Measurements from ENCODE around the gene TMEM235. TPM values are rescaled to one million over a fixed set of nuclear protein-coding genes. Genes with fewer than 3 reads are reported as not detected.
"Not testable (repeated sequence)": the region's sequence is repeated elsewhere in the genome, so short reads cannot be mapped to it uniquely, and the experiment has no call there.

TMEM235 gene
- total RNA-seq, 1 experiment from 2014 or later: not detected

DNA sequence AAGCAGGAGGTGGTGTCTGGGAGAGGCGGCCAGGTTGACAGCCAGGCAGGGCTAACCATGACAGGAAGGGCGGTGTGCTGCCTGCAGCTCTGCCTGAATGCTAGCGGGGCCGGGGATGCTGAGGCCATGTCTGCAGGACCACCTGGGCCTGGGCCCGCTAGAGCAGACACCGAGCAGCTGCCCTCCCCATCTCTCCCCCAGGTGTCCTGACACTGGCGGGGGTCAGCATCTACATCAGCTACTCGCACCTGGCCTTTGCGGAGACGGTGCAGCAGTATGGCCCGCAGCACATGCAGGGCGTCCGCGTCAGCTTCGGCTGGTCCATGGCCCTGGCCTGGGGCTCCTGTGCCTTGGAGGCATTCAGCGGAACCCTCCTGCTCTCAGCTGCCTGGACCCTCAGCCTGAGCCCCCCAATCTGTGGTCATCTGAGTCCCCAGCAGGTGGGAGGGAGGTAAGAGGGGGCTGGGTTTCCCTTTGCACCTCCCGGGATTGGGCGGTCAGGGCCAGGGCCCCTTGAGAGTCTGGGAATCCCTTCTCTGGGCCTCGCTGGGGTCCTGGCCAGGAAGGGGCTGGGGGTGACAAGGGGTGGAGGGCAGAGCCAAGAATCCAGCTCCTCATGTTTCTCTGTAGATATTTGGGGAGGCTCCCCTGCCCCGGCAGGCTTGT, 7.5 kb downstream of the TMEM235 start:
- DNase-seq (ENCODE audit: low read depth): no peak

DNA sequence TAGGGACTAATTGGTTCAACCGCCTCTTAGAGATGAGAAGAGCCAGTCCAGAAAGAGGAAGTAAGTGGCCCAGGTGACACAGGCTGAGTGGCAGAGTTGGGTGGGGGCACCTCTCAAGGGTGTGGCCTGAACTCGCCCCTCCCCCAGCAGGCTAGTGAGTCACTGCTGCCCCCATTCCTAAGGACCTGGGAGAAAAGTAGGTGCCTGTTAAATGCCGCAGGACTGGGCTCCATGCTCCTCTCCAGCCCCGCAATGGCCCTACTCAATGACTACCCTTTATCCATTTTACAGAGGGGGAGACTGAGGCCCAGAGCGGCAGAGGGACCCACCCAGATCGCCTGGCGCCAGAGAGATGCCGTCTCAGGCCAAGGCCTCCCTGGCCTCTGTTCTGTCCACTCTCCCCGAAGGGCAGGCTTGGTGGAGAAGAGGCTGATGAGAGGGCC, 8.1 kb downstream of the TMEM235 start:
- no peak for DNase-seq (ENCODE audit: low read depth)

DNA sequence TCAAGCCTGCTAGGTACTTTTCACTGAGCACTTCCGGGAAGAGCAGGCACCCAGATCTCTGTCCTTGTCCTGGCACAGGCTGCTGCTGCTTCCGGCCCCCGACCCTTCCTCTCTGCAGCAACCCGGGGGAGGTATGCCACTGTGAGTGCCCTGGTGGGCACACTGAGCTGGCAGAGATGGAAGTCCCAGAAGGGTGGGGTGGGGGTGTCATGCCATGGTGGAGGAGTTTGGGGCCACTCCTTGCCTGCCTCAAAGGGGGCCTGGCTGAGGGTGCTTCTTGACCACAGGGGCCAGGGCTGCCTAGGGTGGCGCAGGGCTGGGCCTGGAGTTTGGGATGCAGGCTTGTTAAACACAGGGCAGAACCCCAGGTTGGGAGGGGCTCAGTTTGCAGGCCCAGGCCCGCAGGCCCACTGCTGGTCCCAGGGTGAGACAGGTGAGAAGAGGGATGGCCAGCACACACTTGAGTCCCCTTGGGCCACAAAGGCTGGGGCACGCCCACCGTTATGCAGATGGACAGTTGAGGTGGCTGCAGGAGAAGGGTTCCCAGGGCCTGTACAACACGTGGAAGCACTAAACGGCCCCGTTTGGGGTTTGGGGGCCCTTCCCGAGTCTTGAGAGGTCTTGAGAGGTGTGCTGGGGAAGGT, 8.7 kb downstream of the TMEM235 start:
- DNase-seq (ENCODE audit: low read depth): no peak

DNA sequence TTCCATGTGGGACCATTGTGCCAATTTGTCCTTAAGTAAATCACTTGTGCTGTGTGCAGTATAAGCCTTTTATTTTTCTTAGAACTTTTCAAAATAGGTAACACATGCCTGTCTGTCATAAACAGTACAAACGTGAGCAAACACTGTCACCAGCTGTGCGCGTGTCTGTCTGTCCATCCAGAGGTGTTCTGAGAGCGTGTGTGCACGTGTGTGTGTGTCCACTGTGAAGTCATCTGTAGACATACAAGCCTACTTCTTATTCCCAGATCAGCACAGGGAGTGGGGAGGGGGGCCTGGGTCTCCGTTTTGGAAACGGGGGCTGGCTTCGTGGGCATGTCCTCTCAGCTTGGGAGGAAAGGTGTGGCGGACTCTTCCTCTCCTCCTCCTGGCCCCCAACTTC, 9.4 kb downstream of the TMEM235 start:
- no peak for DNase-seq (ENCODE audit: low read depth)

DNA sequence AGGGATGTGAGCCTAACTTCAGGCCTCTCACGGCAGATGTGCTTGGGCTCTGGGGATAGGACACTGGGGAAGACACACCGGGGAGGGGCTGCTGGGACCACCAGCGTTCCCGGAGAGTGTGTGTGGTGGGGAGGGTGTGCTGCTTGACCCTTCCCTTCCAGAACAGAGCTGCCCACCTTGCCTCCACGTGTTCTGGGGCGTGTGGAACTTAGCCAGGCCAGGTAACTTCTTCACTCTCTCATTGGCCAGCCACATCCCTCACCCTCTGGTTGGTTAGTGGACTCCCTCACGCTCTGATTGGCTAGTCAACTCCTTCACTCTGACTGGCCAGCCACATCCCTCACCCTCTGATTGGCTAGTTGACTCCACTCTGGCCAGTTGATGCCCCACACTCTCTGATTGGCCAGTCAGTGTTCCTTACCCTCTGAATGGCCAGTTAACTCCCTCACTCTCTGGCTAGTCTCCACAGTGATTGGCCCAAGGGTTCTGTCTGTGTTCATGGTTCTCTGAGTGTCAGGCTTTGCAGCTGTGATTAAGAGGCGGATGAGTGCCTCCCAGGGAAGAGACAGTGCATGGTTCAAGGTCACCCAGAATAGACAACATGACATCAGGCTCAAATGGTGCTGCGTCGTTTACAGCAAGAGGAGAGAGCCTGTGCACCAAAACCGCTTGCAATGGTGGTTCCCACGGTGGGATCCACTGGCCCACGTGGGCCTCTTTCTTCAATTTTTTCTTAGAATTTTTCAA, 10.0 kb downstream of the TMEM235 start:
- peak; percentile 64 for DNase-seq (ENCODE audit: low read depth)

DNA sequence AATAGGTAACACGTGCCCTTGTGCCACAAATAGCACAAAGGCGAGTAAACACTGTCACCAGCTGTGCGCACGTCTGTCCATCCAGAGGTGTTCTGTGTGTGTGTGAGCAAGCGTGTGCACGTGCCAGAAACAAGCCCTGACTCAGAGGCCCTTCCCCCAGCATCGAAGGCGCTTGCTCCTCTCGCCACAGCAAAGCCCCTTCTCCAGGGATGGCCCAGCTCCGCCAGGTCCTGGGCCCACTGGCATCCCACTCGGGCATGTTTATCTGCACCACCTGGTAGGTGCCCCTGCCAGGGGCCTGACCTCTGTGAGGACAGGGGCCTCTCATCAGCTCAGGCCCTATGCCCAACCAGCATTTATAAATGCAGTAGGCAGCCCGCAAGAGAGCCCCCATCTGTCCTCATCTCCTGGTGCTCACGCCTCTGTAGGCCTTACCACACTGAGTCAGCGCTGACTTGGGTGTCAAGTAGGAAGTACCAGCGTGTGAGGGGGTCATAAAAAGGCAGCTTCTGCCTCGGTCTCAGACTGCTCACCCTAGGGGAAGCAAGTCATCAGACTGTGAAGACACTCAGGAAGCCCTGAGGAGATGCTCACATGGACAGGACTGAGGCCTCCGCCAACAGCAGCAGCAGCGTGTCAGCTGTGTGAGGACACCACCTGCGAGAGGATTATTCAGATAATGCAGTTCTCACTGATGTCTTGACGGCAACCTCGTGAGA, 10.8 kb downstream of the TMEM235 start:
- DNase-seq (ENCODE audit: low read depth): peak; percentile 52

DNA sequence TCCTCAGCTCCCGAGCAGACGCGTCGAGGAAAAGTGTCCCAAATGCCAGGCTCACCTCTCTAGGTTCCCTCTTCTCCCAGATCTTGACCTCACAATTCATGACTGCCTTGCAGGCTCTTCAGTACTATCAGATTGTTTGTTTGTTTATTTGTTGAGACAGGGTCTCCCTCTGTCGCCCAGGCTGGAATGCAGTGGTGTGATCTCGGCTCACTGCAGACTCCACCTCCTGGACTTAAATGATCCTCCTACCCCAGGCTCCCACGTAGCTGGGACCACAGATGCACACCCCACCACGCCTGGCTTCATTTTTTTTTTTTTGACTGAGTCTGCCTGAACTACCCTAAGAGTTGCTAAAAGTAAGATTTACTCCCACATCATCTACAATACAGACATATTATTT, 15.9 kb downstream of the TMEM235 start:
- DNase-seq (ENCODE audit: low read depth): no peak

DNA sequence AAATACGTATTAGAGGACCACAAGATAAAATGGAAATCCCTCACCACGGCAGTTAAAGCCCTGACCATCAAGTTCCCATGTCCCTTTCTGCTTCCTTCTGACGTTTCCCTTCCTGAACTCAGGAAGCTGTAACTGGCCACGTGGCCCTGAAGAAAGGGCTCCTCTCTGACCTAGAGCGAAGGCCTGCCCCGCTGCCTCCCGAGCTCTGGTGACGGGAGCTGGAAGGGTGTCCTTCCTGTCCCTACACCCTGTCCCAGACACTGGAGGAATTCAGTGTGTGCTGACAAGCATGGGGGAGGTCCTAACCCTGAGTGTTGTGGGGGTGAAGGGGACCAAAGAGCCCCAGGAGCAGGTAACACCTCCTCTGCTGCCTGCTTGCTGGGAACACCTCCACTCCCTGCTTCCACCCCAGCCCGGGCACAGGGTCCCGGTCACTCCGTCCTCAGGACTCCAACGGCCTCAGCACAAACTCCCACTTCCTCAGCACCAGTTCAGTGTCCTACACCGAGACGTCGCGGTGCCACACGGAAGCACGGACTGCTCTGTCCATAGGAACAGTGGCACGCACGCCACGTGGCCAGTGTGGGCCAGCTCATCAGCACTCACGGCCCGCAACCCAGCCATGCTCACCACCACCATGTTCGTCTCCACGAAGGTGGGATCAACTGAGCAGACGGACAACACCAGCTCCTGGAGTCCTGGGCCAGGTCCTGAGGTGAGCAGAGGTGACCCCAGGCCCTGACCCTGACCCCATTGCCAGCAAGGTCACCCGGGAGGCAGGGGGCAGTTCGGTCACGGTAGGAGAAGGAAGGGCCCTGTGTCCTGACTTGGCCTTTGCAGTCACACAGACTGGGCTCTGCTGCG, 16.9 kb downstream of the TMEM235 start:
- DNase-seq (ENCODE audit: low read depth): no peak

DNA sequence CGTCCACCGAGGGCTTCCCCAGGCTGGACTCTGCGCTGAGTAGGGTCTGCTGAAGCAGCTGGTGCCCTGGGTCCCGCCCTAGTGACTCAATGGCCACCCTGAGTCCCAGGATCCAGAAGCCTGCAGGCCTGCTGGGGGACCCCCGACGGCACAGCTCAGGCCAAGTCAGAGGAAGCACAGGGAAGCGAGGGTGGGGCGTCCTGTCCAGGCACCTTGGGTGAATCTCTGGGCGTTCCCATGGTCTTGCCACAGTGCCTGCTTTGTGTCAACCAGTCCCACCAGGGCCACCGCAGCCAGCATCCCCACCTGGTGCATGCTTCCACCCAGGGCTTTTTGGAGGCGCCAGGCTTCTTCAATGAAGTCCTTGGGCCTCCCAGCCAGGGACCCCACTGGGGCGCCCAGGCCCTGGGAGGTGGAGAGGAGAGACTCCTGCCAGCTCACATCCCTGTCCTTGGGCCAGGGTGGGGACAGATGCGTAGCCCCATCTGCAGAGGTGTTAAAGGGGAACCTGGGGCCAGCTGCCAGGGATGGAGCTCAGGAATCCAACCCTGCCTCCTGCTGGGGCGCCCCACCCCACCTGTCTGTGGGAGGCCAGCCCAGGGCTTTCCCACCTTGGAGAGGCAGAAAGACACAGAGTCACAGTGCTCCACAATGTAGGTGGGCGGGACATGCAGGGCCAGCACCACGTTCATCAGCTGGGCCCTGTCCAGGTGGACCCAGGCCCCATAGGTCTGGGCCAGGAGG, 17.8 kb downstream of the TMEM235 start:
- DNase-seq (ENCODE audit: low read depth): no peak

DNA sequence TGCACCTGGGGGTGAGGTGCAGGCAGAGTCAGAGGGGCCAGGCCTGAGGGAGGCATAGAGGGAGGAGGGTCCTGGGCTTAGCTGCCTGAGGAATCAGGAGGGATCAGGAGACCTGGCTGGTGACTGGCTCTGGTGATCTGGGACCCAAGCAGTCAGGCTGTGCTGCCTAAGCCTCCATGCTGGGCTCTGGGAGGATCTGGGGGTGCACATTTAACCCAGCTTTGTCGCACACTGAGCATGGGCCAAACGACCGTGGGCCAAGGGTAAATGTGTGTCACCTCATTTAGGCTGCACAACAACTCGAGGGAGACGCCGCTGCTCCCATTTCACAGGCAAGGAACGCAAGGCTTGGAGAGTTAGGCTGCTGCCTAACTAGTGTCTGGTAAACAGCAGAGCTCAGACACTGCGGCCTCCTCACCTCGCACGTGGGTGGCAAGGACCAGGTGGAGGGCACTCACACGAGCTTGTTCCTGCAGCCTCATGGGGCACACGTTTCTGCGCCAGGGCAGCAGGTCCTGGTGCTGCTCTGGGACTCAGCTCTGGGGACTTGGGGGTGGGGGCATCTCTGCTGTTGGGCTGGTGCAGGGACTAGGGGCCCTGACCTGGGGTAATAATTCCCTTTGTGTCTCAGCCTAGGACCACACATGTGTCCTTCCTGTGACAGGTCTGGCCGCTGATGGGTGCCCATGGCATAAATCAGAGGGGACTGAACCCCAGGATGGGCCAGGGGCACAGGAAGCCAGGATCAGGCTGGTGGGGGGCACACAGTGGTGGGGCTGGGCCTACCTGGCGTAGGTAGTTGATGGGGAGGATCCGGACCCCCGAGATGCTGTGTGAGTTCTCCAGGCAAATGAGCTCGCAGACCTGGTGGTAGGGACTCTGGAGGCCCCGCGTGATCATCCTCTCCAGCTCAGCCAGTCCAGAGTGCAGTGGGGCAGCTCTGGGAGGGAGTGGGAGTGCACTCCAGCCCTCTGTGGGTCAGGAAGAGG, 18.7 kb downstream of the TMEM235 start:
- DNase-seq (ENCODE audit: low read depth): no peak

DNA sequence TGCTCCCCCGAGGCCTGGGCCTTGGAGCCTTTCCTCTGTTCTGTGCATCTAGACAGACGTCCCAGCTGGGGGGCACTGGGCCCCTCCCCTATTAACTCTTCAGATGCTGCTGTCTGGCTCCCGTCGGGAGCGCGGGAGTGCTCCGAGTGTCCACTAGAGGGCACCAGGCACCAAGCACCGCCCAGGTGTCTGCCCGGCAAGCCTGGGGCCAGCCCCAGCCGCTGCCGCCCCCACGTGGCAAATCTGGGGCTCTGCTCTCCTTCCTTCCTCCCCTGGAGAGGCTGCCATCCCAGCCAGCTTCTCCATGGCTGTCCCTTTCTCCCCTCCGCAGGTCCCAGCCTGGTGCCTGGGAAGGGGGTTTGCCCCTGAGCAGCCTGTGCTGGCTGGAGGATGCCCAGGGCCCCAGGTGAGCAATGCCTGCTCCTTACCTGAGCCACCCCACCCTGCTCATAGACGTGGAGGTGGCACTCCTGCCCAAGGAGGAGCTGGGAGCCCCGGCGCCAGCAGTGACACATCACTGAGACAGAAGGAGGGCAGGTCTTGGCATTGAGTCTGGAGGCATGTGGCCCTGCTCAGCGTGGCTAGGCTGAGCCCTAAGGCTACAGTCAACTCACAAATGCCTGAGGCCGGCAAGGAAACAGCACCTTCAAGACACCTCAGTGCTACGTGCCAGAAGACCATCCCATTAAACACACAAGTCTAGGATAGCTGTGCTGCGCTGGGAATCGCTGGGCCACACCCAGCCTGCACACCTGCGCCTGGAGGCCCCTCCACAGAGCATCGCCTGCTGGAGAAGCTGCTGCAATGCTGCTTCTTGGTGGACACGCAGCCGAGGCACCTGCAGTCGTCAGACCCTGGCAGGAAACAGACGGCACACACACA, 19.7 kb downstream of the TMEM235 start:
- DNase-seq (ENCODE audit: low read depth): peak; percentile 70

DNA sequence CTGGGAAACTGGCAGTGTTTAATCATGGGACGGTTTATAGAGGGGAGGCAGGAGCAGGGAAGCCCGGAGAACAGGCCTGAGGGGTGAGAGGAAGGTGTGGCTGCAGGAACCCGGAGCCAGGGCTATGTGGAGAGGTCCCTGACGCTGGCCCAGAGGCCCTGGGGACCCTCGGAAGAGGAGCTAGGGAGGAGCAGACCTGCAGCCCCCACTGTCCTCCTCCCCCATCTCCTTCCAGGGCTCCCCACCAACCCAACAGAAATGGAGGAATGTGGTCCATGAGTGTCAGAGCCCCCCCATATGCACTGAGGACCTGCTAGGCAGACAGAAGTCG, 20.3 kb downstream of the TMEM235 start:
- DNase-seq (ENCODE audit: low read depth): no peak

DNA sequence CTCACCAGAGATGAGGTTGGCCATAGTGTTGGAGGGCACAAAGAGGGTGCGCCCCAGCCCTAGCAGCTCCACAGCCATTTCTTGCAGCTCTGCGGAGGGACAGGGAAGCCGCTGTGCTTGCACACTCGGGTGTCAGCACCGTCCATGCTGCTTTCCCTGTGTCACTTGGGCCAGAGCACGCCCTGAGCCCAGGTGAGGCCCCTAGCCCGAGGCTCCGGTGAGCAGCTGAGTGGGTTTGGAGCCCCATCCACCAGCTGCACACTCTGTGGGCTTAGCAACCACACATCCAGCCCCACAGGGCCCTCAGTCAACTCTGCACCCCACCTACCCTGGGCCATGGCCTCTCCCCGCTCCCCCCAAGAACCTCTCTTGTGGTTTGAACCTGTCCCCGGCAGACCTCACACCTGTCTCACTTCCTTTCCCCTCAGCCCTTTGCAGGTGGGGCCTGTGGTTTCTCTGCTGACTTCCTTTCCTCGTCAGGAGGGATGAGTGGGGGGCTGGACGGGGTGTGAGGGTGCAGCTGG, 20.7 kb downstream of the TMEM235 start:
- DNase-seq (ENCODE audit: low read depth): no peak

DNA sequence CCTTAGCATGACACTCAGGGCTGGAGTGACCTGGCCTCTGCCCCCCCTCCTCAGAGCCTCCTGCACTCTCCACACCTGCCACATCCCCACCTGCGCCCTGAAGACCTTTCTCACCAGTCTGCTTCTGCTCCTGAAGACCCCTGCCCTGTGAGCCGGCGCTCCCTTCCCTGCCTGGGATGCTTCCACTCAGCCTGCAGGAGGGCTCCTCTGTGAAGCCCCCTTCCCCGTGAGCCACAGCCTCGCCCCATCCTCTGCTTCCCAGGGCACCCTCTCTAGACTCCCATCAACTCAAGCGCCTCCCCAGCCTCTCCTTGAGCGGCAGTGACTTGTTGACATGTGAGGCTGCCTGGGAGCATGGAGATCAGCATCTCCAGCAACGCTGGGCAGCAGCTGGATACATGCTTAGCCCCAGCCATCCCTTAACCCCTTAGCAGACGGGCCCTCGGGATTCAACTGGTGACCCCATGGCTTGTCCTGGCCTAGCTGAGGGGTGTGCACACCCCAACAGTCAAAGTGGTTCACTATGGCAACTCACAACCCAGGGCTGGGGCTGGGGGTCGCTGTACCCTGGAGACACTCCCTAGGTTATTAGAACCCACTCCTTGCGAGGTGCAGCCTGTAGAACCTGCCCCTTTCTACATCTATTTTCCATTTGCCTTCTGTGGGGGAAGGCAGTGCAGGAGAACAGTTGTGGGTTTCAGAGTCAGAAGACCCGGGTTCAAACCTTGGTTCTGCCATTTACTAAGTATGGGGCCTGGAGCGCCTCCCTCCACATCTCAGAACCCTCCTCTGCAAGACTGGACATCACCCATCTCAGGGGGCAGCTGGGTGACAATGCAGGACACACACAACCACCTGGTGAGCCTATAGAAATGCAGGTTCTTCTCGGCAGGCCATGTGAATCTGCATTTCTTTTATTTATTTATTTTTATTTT, 21.5 kb downstream of the TMEM235 start:
- no peak for DNase-seq (ENCODE audit: low read depth)

DNA sequence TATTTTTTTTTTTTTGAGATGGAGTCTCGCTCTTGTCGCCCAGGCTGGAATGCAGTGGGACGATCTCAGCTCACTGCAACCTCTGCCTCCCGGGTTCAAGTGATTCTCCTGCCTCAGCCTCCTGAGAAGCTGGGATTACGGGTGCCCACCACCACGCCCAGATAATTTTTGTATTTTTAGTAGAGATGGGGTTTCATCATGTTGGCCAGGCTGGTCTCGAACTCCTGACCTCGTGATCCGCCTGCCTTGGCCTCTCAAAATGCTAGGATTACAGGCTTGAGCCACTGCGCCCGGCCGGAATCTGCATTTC, 22.2 kb downstream of the TMEM235 start:
- not testable (repeated sequence) for DNase-seq (ENCODE audit: low read depth)

DNA sequence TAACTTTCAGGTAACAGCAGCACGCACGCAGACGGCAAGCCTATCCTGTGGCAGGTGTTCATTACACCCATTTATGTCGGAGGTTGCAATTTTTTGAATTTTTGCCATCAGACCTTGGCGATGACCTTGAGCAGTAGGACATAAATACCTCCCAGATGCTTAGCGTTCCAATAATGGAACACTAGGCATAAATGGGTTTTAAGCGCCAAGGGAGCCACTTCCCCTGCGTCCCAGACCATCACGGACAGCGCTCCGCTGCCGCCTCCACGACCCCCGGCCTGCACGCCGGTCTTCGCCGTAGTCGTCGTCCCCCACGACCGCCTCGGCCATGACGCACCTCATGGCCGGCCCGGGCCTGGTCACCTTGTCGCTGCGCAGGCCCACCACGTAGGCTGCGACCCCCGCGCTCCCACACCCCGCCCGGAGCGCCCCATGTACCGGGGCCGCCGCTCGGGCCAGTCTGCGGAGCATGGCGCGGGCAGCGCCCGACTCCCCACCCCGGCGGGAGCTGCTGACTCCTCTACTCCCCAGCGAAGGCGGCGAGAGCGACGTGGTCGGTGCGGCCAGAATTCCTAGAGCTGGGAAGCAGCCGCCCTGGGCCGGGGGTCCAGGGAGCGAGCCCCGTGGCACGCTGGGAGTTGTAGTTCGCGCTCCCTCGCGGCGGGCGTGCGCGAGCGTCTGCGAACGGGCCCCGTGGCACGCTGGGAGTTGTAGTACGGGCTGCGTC, 22.7 kb downstream of the TMEM235 start:
- peak; percentile 69 for DNase-seq (ENCODE audit: low read depth)
